H1 (cell line): ENCODE results near the gene DAP. TPM values are rescaled to one million over a fixed set of nuclear protein-coding genes. Genes with fewer than 3 reads are reported as not detected.

ENCODE experiments used
- RNF2 ChIP-seq: fragments of 200-900, 300-1000 bp; sonication (generic); IDR thresholded peaks from 2 replicates; pipeline ENCODE4 v1.7.1; 2016; ENCODE audit warnings: borderline replicate concordance, low read depth, mild to moderate bottlenecking, antibody characterized with exemption, low read length; ENCODE audit not compliant: poor library complexity, severe bottlenecking; ENCODE audit errors: missing control alignments
- polyA plus RNA-seq, 7 experiments: library from polyadenylated mRNA; depleted of rRNA in 3 of 7; stranded (reverse) in 5 of 7; unstranded in 2 of 7; fragments of >200 nt in 5 of 7; fragments of 200-250 nt in 2 of 7; gene quantifications; 1 replicate in 5 of 7; 2 replicates in 1 of 7; 4 replicates in 1 of 7; pipeline versions ENCODE4 v1.2.1 to v1.2.3, GENCODE V29; 2011 to 2013; ENCODE audit warnings: missing spikeins in 2 of 7, mixed read lengths in 2 of 7
- total RNA-seq: library from RNA; stranded (reverse); fragmentation: NEBNext Ultra II Directional; extraction: Animal tissue kit (Norgen Biotek cat#: 25700); gene quantifications from 2 replicates; pipeline ENCODE4 v1.2.1, GENCODE V29; 2021
- TF ChIP-seq, protein P1 (sequence below): IDR thresholded peaks from 2 replicates; pipeline ENCODE4 v1.6.1; 2012; ENCODE audit warnings: low read length, inconsistent platforms

The DAP gene
- total and polyA plus RNA-seq, 2 of the 8 experiments (the other 6 are each of a cell fraction or from before 2014, with no cell fraction given): 26.2 to 44.4 TPM

DNA sequence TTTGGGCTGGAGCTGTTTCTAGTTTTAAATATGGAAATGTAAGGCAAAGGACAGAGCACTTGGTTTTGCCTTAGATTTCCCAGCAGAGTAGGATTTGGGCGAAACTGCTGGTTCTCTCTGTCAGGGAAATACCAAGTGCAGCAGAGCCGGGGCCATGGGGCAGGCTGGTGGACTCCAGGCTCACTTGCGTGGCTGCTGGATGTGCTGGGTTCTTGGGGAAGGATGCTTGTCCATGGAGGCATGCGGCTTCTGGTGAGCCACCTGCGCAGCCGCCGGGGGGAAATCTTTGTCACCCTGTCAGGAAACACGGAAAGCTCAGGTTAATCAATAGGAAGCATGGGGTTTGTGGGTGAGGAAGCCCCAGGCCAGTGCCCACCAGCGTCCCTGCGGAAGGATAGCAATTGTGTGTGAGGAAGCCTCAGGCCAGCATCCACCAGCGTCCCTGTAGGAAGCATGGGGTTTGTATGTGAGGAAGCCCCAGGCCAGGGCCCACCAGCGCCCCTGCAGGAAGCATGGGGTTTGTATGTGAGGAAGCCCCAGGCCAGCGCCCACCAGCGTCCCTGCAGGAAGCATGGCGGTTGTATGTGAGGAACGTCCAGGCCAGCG is 80.1 kb downstream of the DAP start (continued):
- TF ChIP-seq, protein P1, sequence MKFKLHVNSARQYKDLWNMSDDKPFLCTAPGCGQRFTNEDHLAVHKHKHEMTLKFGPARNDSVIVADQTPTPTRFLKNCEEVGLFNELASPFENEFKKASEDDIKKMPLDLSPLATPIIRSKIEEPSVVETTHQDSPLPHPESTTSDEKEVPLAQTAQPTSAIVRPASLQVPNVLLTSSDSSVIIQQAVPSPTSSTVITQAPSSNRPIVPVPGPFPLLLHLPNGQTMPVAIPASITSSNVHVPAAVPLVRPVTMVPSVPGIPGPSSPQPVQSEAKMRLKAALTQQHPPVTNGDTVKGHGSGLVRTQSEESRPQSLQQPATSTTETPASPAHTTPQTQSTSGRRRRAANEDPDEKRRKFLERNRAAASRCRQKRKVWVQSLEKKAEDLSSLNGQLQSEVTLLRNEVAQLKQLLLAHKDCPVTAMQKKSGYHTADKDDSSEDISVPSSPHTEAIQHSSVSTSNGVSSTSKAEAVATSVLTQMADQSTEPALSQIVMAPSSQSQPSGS: no peak
- TF ChIP-seq RNF2: no peak
- TF ChIP-seq, all 59 proteins: peak for 2
